Lower leg skin (tissue), 3 donors: ENCODE data around the gene KATNA1.

Source experiments
- CTCF ChIP-seq, 3 donors: fragments of 450-650 bp; IDR thresholded peaks; one replicate each; pipeline ENCODE4 v1.5.1; 2016; ENCODE audit warnings: antibody characterized with exemption in 3 of 3, mild to moderate bottlenecking in 3 of 3, moderate library complexity in 2 of 3
- POLR2A ChIP-seq, 2 donors: fragments of 450-650 bp; IDR thresholded peaks; one replicate each; pipeline ENCODE4 v1.6.1; 2016 to 2017; ENCODE audit warnings: antibody characterized with exemption in 2 of 2, mild to moderate bottlenecking in 1 of 2, moderate library complexity in 1 of 2

- TF ChIP-seq POLR2A (IDR thresholded peaks at IDR 0.05) (no peak), CTCF (IDR thresholded peaks at IDR 0.05) (no peak)
These were observed 90.5 kb downstream of the KATNA1 start for GRCh38 chr6:149558029-149558428.
